HepG2 (cell line): ENCODE data around the gene FAM131C. TPM values are rescaled to one million over a fixed set of nuclear protein-coding genes. Genes with fewer than 3 reads are reported as not detected.

Experiments
- ARNT ChIP-seq: fragments of 450-650 bp; IDR thresholded peaks from 2 replicates; pipeline ENCODE4 v1.6.1; 2017
- DMAP1 ChIP-seq: IDR thresholded peaks from 2 replicates; pipeline ENCODE4 v1.6.1; 2016
- FIP1L1 ChIP-seq: fragments of 200-400 bp; formaldehyde crosslinking; IDR thresholded peaks from 2 replicates; pipeline ENCODE4 v1.6.1; 2018; ENCODE audit warnings: low read depth, mild to moderate bottlenecking, low read length, moderate library complexity, borderline replicate concordance; ENCODE audit not compliant: insufficient read depth
- FOXO1 ChIP-seq: sonication (generic); formaldehyde crosslinking; IDR thresholded peaks from 2 replicates; pipeline ENCODE4 v1.4.0; 2020; ENCODE audit warnings: missing genetic modification reagents
- GZF1 ChIP-seq: sonication (generic); formaldehyde crosslinking; IDR thresholded peaks from 2 replicates; pipeline ENCODE4 v1.5.1; 2020; ENCODE audit warnings: mild to moderate bottlenecking, missing genetic modification reagents
- MTA3 ChIP-seq: sonication (generic); formaldehyde crosslinking; IDR thresholded peaks from 2 replicates; pipeline ENCODE4 v1.4.0; 2020; ENCODE audit warnings: missing genetic modification reagents
- MTF2 ChIP-seq: sonication (generic); formaldehyde crosslinking; IDR thresholded peaks from 2 replicates; pipeline ENCODE4 v1.5.0; 2020; ENCODE audit warnings: missing genetic modification reagents, borderline replicate concordance
- MYC ChIP-seq: sonication (generic); formaldehyde crosslinking; IDR thresholded peaks from 2 replicates; pipeline ENCODE4 v1.9.0; 2021; ENCODE audit warnings: missing genetic modification reagents, borderline replicate concordance
- MYPOP ChIP-seq: sonication (generic); formaldehyde crosslinking; IDR thresholded peaks from 2 replicates; pipeline ENCODE4 v1.8.1; 2023; ENCODE audit warnings: mild to moderate bottlenecking, moderate library complexity, missing genetic modification reagents
- NKX3-1 ChIP-seq: sonication (generic); formaldehyde crosslinking; IDR thresholded peaks from 2 replicates; pipeline ENCODE4 v1.5.0; 2020; ENCODE audit warnings: missing genetic modification reagents
- PAF1 ChIP-seq: IDR thresholded peaks from 2 replicates; pipeline ENCODE4 v1.6.1; 2016; ENCODE audit warnings: missing genetic modification reagents, missing compliant biosample characterization
- PRDM4 ChIP-seq: sonication (generic); formaldehyde crosslinking; IDR thresholded peaks from 2 replicates; pipeline ENCODE4 v1.9.0; 2021; ENCODE audit warnings: missing genetic modification reagents, borderline replicate concordance
- RBM22 ChIP-seq: fragments of 200-400 bp; formaldehyde crosslinking; optimal IDR thresholded peaks from 2 replicates; pipeline ENCODE3; 2017; ENCODE audit warnings: mild to moderate bottlenecking, low read length, moderate library complexity
- SIN3B ChIP-seq: fragments of 150-350 bp; IDR thresholded peaks from 2 replicates; pipeline ENCODE4 v1.6.1; 2014; ENCODE audit warnings: low read length
- TCF7L2 ChIP-seq: IDR thresholded peaks from 2 replicates; pipeline ENCODE4 v1.6.1; 2011; ENCODE audit warnings: mild to moderate bottlenecking, low read depth, low read length, moderate library complexity
- ZFP62 ChIP-seq: sonication (generic); formaldehyde crosslinking; IDR thresholded peaks from 2 replicates; pipeline ENCODE4 v1.4.0; 2020; ENCODE audit warnings: missing genetic modification reagents
- ZIK1 ChIP-seq: sonication (generic); formaldehyde crosslinking; IDR thresholded peaks from 2 replicates; pipeline ENCODE4 v1.5.0; 2020; ENCODE audit warnings: mild to moderate bottlenecking, low read depth, missing genetic modification reagents, borderline replicate concordance
- ZNF20 ChIP-seq: sonication (generic); formaldehyde crosslinking; IDR thresholded peaks from 2 replicates; pipeline ENCODE4 v1.4.0; 2020; ENCODE audit warnings: mild to moderate bottlenecking, moderate library complexity, missing genetic modification reagents
- ZNF24 ChIP-seq: fragments of 450-650 bp; IDR thresholded peaks from 2 replicates; pipeline ENCODE4 v1.6.1; 2017; ENCODE audit warnings: antibody characterized with exemption, mild to moderate bottlenecking
- ZNF34 ChIP-seq: sonication (generic); formaldehyde crosslinking; IDR thresholded peaks from 2 replicates; pipeline ENCODE4 v1.4.0; 2020; ENCODE audit warnings: mild to moderate bottlenecking, missing genetic modification reagents, borderline replicate concordance
- ZNF354B ChIP-seq: sonication (generic); formaldehyde crosslinking; IDR thresholded peaks from 2 replicates; pipeline ENCODE4 v1.8.0; 2022; ENCODE audit warnings: mild to moderate bottlenecking, missing genetic modification reagents
- ZNF367 ChIP-seq: sonication (generic); formaldehyde crosslinking; IDR thresholded peaks from 2 replicates; pipeline ENCODE4 v1.4.0; 2020; ENCODE audit warnings: missing genetic modification reagents, borderline replicate concordance
- ZNF644 ChIP-seq: IDR thresholded peaks from 2 replicates; pipeline ENCODE4 v1.6.1; 2016; ENCODE audit warnings: low read depth
- ZNF703 ChIP-seq: sonication (generic); formaldehyde crosslinking; IDR thresholded peaks from 2 replicates; pipeline ENCODE4 v1.5.1; 2020; ENCODE audit warnings: missing genetic modification reagents, mild to moderate bottlenecking, moderate library complexity, borderline replicate concordance
- ZNF770 ChIP-seq: sonication (generic); formaldehyde crosslinking; IDR thresholded peaks from 2 replicates; pipeline ENCODE4 v1.5.0; 2020; ENCODE audit warnings: mild to moderate bottlenecking, missing genetic modification reagents
- ZNF879 ChIP-seq: sonication (generic); formaldehyde crosslinking; IDR thresholded peaks from 2 replicates; pipeline ENCODE4 v1.8.1; 2023; ENCODE audit warnings: missing genetic modification reagents
- ZSCAN30 ChIP-seq: sonication (generic); formaldehyde crosslinking; IDR thresholded peaks from 2 replicates; pipeline ENCODE4 v1.5.0; 2020; ENCODE audit warnings: mild to moderate bottlenecking, missing genetic modification reagents
- polyA plus RNA-seq, 8 experiments: library from polyadenylated mRNA; depleted of rRNA in 3 of 8; stranded (reverse) in 7 of 8; unstranded in 1 of 8; fragments of >200 nt; fragmentation: Illumina TruSeq in 4 of 8; extraction: Trizol in 4 of 8; gene quantifications; 2 replicates each; pipeline versions ENCODE4 v1.2.1 to v1.2.3, GENCODE V29; 2011 to 2016; ENCODE audit warnings: low read depth in 4 of 8, missing spikeins in 1 of 8, mixed read lengths in 1 of 8; ENCODE audit not compliant: insufficient read depth in 1 of 8
- total RNA-seq, 5 experiments: library from RNA; depleted of rRNA; stranded (reverse); fragments of >200 nt; fragmentation: Illumina TruSeq; extraction: Trizol; gene quantifications; 2 replicates each; pipeline ENCODE4 v1.2.3, GENCODE V29; 2016; ENCODE audit warnings: low read depth in 1 of 5

Gene FAM131C
- total and polyA plus RNA-seq, 2 of the 13 experiments (the other 11 are each of a cell fraction or from before 2014, with no cell fraction given) = 0.07 TPM; not detected in 1

GRCh38 chr1:16012590-16013219 is 60.7 kb downstream of the FAM131C start (continued):
- TF ChIP-seq MYC (CRISPR knock-in tag) = no peak
- TF ChIP-seq FIP1L1 = no peak
- TF ChIP-seq NKX3-1 (CRISPR knock-in tag) = no peak
- no peak for TF ChIP-seq ZNF644 (CRISPR knock-in tag)
- TF ChIP-seq MYPOP = no peak
- no peak for TF ChIP-seq ZFP62 (CRISPR knock-in tag)
- TF ChIP-seq ZNF34 (CRISPR knock-in tag) = no peak
- no peak for TF ChIP-seq ZNF770
- no peak for TF ChIP-seq ZNF24
- TF ChIP-seq ZNF354B = no peak
- no peak for TF ChIP-seq ZNF703 (CRISPR knock-in tag)
- TF ChIP-seq ZIK1 (CRISPR knock-in tag) = no peak; the same call in 1 of the 2 replicates
- no peak for TF ChIP-seq RBM22
- no peak for TF ChIP-seq ZNF20 (CRISPR knock-in tag)
- TF ChIP-seq GZF1 (CRISPR knock-in tag) = no peak
- TF ChIP-seq ZSCAN30 (CRISPR knock-in tag) = no peak
- TF ChIP-seq PRDM4 (CRISPR knock-in tag) = no peak
- TF ChIP-seq MTA3 (CRISPR knock-in tag) = no peak
- TF ChIP-seq ARNT = no peak
- TF ChIP-seq TCF7L2 = no peak
- TF ChIP-seq ZNF879 = no peak
- TF ChIP-seq PAF1 (CRISPR knock-in tag) = no peak
- TF ChIP-seq FOXO1 = no peak
- no peak for TF ChIP-seq SIN3B
- no peak for TF ChIP-seq DMAP1 (CRISPR knock-in tag)
- TF ChIP-seq ZNF367 = no peak
- TF ChIP-seq MTF2 (CRISPR knock-in tag) = no peak
